Astrocyte of the cerebellum (primary cell): ENCODE data around the gene RHPN2.
"Not testable (repeated sequence)": the region's sequence is repeated elsewhere in the genome, so short reads cannot be mapped to it uniquely, and the experiment has no call there.

Experiments
- DNase-seq: peaks from one replicate; pipeline ENCODE4 v3.0.0-alpha.2; 2011; ENCODE audit warnings: low read depth
- H3K4me3 ChIP-seq: 2 replicates; pipeline ENCODE4 v1.5.1; 2011; ENCODE audit warnings: mild to moderate bottlenecking, low read depth, low read length, moderate library complexity
- CTCF ChIP-seq: IDR thresholded peaks from 2 replicates; pipeline ENCODE4 v1.5.1; 2012; ENCODE audit warnings: low read length, low read depth, moderate library complexity, mild to moderate bottlenecking; ENCODE audit errors: missing control alignments
- in situ Hi-C: cut with HindIII; loops from 2 replicates; pipeline ENCODE4 v1.10.0; 2017; ENCODE audit warnings: low sequenced_read_pairs

Gene RHPN2

GRCh38 chr19:33005440-33005839, 59.2 kb downstream of the RHPN2 start:
- no peak for TF ChIP-seq CTCF
- DNase-seq = no peak
- no peak overlapping the region for H3K4me3 ChIP-seq
- in situ Hi-C loops = no loop called here

GRCh38 chr19:33003424-33004024, 61.2 kb downstream of the RHPN2 start:
- DNase-seq, H3K4me3 ChIP-seq, in situ Hi-C loops: not testable (repeated sequence)

GRCh38 chr19:33002126-33002865, 62.4 kb downstream of the RHPN2 start:
- in situ Hi-C loops, DNase-seq, H3K4me3 ChIP-seq: not testable (repeated sequence)

- TF ChIP-seq CTCF = no peak
- no peak overlapping the region for H3K4me3 ChIP-seq
- DNase-seq = no peak
- in situ Hi-C loops = no loop called here
Measured at GRCh38 chr19:33000910-33001309, 63.8 kb downstream of the RHPN2 start.

GRCh38 chr19:33000510-33000909, 64.2 kb downstream of the RHPN2 start:
- TF ChIP-seq CTCF = no peak
- DNase-seq = no peak
- in situ Hi-C loops = no loop called here

GRCh38 chr19:32998722-32999121, 66.0 kb downstream of the RHPN2 start:
- in situ Hi-C loops = no loop called here
- no peak for DNase-seq
- TF ChIP-seq CTCF = no peak
- no peak overlapping the region for H3K4me3 ChIP-seq

More at GRCh38 chr19:33000510-33000909, 64.2 kb downstream of the RHPN2 start:
- no peak overlapping the region for H3K4me3 ChIP-seq

GRCh38 chr19:32997716-32998355, 66.9 kb downstream of the RHPN2 start:
- no peak for TF ChIP-seq CTCF
- DNase-seq = no peak
- in situ Hi-C loops = no loop called here
- no peak overlapping the region for H3K4me3 ChIP-seq

- DNase-seq, in situ Hi-C loops, H3K4me3 ChIP-seq: not testable (repeated sequence)
Measured at GRCh38 chr19:32997061-32997464, 67.6 kb downstream of the RHPN2 start.

- DNase-seq, in situ Hi-C loops, H3K4me3 ChIP-seq: not testable (repeated sequence)
Measured at GRCh38 chr19:32995966-32996365, 68.7 kb downstream of the RHPN2 start.
